Activated CD4-positive, CD25-positive, alpha-beta regulatory T cell treated with anti-CD3 and anti-CD28 coated beads, Interleukin-2, amount 50 U/mL, for 16 hours (primary cell): ENCODE results near the gene GPR146.

Source experiments
- DNase-seq: peaks from one replicate; pipeline ENCODE4 v3.0.0-alpha.2; 2020; ENCODE audit warnings: low read depth, low spot score

The GPR146 gene

DNA sequence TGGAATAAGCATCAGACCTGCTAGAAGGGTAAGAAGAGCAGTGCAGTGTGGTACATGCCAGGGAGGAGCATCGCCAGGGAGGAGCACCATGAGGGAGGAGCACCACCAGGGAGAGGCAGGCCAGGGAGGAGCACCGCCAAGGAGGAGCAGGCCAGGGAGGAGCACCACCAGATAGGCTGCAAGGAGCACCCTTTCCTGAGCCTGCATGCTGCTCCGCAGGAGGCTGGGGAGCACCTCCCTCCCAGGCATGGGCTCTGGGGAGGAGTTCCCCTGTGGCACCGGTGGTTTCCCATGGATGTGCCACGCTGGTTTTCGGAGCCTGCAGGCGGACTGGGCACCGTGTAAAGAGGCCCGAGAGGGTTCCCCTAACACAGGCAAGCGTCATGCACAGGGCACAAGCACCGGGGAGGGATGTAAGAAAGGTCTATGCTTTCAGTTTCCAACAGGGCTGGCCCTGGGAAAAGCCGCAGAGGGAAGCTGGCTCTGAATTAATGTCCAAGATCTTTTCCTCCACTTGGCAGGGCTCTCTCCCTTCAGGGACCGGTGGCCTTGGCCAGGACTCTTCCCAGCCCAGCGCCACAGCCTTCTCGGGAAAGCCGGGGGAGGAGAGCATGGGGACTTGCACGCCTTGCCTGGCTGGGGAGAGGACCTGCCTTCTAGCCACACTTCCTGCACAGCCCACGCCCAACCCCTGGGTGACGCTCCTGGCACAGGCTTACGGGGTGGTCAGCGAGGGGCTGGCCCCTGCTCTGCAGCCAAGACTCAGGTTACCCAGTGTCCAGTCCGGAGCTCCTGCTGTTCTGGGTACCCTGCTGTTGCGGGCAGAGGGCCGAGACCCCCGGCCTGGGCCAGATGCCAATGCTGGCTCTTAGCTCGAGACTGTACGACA, 32.1 kb downstream of the GPR146 start:
- DNase-seq, result no peak

DNA sequence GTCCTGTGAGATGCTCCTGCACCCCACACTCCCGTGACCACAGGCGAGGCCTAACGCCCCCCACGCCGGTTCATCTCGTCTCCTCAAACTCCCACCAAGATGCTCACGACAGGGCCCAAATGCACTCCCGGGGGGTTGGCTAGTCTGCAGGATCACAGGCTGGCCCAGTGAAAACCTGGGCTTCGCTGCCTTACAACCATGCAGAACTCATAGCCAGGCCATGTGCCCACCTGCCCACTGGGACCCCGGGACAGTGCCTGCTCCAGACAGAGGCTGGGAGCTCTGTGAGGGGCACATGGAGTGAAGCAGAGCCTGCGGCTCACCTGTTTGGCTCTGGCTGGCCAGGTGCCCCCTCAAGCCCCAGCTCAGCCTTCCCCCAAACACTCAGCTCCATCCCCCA, 34.2 kb downstream of the GPR146 start:
- DNase-seq, result no peak

DNA sequence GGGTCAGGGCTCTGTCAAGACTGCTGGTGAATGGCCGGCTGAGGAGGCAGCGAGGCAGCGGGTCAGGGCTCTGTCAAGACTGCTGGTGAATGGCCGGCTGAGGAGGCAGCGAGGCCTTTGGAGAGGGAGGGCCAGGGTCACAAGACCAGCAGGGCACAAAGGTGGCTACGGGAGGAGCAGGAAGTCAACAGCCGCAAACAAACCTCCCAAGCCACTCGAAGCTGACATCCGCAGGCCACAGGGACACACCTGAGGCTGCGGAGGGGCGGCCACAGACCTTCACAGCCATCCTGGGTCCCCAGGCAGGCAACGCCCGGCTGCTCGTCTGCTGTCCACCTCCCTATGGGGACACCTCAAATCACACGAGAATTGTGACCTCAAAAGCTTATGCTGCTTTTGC, 34.6 kb downstream of the GPR146 start:
- no peak for DNase-seq

DNA sequence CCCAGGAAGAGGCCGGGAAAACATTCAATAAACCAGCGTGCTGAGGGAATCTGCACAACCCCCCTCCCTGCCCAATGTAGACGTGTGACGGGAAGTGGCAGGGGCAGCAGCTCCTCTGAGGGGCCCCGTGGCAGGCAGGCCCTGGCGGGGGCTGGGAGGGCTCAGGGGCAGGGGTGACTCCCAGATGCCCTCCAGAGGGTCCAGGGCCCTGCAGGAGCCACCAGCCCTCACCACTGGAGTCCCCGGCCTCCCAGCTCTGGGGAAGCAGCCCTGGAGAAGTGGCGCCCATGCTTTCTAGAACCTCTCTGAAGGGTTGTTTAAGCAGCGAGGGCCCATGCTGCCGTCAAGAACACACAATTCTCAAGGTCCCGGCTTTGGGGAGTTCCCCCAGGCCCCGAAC, 35.2 kb downstream of the GPR146 start:
- DNase-seq, result no peak

DNA sequence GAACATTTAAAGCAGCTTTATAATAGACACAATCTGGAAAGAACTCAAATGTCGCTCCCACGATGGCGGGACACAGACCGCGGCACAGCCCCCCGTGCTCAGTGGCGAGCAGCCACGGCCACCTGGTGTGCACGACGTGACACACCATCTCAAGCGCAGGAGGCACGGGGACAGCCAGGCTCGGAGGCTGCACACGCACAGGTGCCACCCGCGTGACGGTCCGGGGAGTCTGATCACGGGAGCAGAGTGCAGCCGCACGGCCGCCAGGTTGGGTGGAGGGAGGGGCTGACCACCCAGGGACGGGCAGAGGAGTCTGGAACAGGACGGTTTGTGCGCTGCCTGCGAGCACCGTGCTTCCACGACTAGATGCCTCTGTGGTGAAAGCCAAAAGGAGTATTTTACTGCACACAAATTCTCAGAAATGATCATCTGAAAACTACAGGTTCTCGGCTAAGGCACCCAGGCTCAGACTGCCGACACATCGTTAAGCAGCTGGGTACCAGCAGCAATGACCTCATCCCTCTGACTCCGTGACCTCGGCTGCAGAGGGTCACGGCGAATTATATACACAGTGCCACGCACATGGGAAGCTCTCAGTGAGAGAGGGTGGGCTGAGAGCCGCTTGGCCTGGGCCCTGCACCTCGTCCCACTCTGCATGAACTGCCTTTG, 36.0 kb downstream of the GPR146 start:
- DNase-seq, result no peak

DNA sequence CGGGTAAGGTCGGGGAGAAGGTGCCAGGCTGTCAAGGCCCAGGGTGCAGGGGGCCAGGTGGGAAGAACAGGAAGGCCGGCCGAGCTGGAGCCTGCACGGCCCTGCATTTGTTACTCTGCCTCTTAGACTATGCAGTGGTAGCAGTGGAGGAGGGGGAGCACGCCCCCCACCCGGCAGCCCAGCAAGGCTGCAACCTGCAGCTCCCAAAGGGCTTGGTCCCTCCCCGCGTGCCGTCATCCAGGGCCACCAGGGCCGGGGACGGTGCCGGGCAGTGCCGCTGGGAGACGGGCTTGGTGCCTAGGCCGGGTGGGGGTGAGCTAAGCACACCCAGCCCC, 36.5 kb downstream of the GPR146 start:
- no peak for DNase-seq

DNA sequence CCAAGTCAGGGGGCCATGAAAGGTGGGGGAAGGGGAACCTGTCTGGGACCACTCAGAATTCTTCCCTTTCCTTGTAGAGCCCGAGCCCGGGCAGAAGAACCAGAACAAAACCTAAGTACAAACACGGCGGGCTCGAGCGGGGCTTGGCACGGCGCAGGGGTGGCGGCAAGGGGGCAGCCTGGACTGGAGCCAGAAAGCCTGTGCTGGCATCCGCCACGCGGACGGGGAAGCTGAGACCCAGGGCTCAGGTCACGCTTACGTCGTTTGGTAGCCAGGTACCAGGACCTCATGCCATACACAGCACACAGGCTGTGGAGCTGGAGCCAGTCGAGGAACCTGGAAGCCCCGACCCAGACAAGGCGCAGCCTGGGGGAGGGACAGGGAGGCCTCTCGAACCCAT, 37.0 kb downstream of the GPR146 start:
- no peak for DNase-seq

DNA sequence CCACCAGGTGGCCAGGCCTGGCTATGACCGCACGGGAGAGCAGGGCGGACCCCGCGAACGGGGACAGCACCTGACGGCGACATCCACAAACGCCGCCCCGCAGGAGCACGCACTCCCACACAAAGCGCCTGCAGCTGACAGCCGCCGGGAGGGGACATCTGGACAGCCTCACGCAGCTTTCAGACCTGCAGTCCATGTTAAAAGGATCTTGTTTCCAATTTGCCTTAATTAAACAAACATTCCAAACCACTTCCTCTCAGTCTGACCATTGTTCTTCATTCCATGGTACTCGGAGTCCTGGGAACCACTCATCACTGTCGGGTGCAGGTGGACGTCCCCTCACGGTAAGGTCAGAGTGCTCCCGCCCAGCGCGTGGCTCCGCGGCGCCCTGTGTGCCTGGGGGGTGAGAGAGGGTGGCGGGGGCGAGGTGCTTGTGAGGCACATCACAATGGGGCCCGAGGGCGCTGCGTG, 37.6 kb downstream of the GPR146 start:
- no peak for DNase-seq

DNA sequence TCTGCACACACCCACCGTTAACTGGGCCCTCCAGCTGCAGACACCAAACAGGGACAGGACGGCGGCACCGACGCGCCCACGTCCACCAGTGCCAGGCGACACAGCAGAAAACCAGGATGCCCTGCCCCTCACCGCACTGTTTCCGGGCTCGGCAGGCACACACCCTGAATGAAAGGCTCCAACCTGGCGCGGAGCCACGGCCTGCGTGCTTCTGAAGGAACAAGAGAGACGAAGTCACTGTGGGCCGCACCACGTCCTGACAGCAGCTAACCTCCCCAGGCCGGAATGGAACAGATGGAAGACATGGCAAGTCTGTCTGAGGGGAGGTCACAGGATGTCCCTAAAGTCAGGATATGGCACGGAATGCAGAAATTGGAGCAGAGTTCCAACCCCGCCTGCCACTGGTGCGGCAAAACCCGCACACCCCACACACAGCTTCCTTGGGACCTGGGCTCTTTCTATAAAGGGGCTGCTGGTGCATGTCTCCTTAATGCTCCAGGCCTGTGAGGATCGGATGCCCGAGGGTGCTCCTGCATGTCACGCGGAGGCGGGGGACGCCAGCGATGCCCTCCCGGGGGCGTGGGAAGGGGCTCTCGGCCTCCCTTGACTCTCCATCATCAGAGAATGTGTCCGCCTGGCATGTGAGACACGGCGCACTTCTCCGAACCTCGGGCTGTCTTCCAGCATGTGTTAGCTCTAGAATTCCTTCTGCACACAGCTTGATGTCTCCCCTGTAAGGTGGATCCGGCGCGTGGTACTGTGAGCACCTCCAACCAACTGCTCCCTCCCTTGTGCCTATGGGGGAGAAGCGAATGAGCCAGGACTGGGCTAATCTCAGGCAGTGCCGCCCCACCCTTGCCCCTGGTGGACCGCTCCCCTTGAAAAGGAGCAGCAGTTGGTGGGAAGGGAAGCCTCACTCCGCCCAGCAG, 39.6 kb downstream of the GPR146 start:
- no peak for DNase-seq

DNA sequence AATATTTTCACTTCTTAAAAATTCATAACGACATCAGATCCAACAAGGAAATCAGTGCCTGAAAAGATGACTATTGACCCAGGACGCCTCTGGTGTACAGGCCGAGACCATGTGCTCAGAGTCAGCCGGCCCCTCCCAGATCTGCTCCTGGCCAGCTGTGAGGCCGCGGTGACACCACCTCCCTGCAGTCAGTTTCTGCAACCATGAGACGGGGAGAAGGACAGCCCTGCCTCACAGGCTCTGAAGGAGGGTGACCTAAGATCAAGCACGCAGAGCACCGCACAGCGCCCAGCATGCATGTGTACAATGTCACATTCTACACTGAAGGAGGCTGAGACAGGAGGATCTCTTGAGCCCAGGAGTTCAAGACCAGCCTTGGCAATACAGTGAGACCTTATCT, 40.9 kb downstream of the GPR146 start:
- no peak for DNase-seq

DNA sequence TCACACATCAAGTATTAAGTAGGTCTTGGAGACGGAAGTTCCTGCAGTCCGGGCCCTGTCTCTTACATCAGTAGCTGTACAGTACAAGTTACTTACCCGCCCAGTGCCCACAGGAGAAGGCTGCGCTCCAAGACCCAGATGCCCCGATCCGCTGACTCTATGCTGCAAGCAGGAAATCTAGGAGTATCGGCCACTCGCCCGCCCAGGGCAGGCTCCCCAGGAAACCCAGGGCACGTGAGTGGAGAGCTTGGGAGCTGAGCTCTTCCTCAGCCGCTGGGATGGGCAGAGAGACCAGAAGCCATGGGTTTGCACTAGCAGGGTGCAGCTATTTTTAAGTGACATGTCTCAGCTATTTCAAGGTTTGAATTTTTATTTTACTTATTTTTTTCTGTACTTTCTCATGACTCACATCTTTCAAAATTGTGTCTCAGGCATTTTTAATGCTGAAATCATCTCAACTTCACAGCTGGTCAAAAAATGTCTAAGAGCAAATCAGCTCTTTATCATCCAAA, 41.6 kb downstream of the GPR146 start:
- no peak for DNase-seq

DNA sequence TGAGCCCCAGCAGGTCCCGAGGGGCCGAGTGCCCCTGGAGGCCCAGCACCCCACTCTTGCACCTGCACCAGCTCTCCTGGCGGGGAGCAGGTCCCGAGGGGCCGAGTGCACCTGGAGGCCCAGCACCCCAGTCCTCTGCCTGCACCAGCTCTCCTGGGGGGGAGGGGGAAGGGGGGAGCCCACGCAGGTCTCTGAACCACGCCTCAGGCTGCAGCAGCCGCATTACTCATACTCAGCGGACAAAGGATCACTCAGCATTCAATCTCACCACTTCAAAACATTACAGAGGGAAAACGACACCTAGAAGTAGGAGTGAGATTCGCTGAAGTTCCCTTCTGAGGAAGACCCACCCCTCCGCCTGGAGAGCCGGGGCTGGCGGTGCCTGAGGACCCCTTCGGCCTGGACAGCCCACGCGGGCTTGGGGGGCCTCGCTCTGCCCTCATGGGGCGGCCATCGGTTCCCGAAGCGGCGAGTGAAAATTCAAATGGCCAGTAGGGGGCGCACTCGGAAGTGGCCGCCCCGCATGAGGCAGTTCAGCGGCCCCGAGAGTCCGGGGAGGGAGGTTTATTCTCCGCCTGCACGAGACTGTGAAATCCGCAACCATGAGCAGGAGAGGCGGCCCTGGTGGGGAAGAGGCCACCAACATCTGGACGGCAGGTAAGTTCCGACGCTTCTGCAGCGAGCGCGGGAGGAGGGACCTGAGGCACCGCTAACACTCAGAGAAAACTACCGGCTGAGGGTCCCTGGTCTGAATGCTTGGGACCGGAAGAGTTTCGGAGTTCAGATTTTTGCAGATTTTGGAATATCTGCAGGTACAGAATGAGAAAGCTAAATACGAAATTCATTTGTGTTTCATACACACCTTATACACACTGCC, 42.5 kb downstream of the GPR146 start:
- DNase-seq, result peak; percentile 52

DNA sequence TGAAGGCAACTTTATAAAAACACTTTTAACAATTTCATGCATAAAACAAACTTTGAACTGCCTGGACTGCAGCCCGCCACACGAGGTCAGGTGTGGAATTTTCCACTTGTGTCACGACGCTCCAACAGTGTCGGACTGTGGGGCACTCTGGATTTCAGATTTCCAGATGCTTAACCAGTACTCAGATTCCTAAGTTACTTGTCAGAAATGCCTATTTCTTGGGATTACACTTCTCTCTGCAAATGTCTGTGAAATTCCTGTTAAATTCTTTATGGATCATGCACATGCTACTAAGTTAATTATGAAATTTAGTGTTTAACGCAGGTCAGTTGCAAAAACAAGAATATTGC, 43.1 kb downstream of the GPR146 start:
- DNase-seq, result no peak

DNA sequence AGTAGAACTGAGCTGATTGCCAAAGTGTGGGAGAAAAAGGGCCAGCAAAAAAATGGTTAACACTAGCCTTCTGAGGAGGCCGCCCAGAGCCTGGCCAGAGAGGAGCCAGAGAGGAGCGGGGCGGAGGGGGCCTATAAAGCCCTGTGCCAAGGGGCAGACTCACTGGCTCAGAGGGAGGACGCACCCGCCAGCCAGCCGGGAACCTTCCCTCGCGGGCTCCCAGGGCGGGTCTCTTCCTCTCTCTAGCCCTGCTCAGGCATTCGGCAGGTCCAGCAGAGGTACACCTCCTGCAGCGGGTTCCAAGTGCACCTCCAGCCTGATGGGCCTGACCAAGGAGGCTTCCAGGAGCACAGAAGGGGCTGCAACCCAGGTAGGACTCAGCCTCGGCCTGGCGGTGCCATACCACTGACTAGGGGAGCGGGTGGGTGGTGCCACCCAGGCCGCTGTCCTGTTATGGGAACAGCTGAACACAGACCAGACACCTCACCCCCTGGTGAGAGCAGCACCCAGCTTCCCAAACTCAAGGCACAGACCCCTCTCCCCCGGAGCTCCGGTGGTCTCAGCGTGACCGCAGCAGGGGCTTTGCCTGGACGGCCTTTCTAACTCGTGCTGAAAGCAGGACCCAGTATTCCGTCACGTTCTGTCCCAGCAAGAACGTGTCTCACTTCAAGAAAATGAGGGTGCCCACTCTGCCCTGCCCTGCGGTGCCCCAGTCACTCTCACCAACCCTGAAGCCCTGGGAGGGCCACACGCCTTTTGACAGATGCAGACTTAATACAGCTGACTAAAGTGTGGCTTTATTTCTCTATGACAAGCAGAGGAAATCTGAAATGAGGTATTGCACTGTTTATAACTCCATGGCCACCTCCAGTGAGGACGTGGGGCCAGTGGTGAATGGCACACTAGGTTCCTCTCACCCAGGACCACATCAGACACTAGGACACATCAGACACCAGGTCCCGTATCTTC, 43.9 kb downstream of the GPR146 start, which contains the start of gene GPER1:
TSS of gene GPER1 (plus strand) at position 162 of the 969 bp plus-strand sequence. CDS start 3,616 bp downstream, outside the sequence.
- no peak for DNase-seq

DNA sequence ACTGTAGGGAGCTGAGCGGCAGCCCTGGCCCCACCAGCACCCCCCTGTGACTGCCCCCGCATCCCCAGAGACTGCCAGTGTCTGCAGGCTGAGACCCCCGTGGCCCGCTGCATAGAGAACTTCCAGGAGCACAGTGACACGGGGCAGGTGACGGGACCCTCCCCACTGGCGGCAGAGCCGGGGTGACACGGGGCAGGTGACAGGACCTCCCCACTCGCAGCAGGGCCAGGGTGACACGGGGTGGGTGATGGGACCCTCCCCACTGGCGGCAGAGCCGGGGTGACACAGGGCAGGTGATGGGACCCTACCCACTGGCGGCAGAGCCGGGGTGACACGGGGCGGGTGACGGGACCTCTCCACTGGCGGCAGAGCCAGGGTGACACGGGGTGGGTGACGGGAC, 45.9 kb downstream of the GPR146 start:
- DNase-seq, result no peak

DNA sequence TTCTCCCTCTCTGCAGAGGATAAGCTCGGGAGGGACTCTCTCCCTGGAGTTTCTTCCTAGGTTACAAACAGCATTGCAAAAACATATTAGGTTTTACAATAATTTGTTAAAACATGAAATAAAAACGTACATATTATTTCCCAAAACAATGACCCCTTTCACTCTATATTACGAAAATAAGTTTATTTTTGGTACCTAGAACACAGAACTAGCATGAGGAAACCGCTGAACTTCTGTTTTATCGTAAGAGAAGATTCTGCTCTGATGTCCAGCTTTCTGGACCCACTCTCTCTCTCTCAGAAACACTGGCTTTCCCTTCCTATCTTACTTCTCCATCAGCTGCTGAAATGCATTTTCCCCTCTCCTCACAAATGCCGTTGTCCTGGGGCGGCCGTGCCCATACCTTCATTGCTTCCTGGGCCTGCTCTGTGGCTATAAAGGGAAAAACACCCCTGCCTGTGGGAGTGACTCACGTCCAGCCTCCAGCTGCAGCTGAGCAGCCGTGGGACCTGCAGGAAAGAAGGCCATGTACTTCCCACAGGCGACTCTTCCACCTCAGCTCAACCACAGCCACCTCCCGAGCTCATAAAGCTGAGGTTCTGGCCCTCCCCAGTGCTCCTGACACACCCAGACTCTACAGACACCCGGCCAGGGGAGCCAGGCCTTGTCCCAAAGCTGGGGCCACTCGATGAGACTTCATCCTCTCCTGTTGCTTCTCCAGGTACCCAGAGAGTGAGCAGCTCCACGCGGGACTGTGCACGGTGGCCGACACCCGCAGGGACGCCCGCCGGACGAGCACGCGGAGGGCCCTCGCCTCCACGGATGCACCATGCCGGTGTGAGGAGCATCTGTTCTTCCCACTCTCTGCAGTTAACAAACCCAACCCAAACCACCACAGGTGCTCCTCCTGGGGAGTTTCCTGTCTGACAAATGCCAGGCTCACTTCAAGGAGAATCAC, 46.6 kb downstream of the GPR146 start:
- DNase-seq, result no peak

DNA sequence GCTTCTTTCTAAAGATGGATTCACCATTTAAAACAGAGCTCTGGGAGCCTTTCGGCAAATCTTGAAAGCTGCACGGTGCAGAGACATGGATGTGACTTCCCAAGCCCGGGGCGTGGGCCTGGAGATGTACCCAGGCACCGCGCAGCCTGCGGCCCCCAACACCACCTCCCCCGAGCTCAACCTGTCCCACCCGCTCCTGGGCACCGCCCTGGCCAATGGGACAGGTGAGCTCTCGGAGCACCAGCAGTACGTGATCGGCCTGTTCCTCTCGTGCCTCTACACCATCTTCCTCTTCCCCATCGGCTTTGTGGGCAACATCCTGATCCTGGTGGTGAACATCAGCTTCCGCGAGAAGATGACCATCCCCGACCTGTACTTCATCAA, 47.3 kb downstream of the GPR146 start:
- DNase-seq, result no peak

DNA sequence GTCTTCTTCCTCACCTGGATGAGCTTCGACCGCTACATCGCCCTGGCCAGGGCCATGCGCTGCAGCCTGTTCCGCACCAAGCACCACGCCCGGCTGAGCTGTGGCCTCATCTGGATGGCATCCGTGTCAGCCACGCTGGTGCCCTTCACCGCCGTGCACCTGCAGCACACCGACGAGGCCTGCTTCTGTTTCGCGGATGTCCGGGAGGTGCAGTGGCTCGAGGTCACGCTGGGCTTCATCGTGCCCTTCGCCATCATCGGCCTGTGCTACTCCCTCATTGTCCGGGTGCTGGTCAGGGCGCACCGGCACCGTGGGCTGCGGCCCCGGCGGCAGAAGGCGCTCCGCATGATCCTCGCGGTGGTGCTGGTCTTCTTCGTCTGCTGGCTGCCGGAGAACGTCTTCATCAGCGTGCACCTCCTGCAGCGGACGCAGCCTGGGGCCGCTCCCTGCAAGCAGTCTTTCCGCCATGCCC, 47.9 kb downstream of the GPR146 start:
- no peak for DNase-seq
